Neural progenitor cell (in vitro differentiated cells): Measurements from ENCODE around the gene ZXDC.

Source experiments
- CTCF ChIP-seq: fragments of 200-600 bp; sonication (generic); IDR thresholded peaks from 2 replicates; pipeline ENCODE4 v1.5.1; 2017; ENCODE audit warnings: antibody characterized with exemption, mild to moderate bottlenecking
- EZH2 ChIP-seq: fragments of 200-600 bp; sonication (generic); IDR thresholded peaks from 2 replicates; pipeline ENCODE4 v1.6.1; 2017; ENCODE audit warnings: antibody characterized with exemption, mild to moderate bottlenecking, moderate library complexity
- EZH2phosphoT487 ChIP-seq: fragments of 200-600 bp; sonication (generic); IDR thresholded peaks from 2 replicates; pipeline ENCODE4 v1.6.1; 2017; ENCODE audit warnings: antibody characterized with exemption

- TF ChIP-seq CTCF = no peak
- TF ChIP-seq EZH2phosphoT487 = no peak
- no peak for TF ChIP-seq EZH2
Measured at GRCh38 chr3:126407412-126408044, 68.2 kb downstream of the ZXDC start.
